A549 (cell line): ENCODE data around the gene EXOC4. TPM values are rescaled to one million over a fixed set of nuclear protein-coding genes. Genes with fewer than 3 reads are reported as not detected.

Source experiments
- ATAC-seq, 2 experiments: fragments of 200-7000 bp in 1 of 2; fragments of >200 bp in 1 of 2; cut with Nextera tagmentation in 1 of 2; cut with Tn5 transposase in 1 of 2; 3 replicates each; pipeline versions ENCODE4 v1.8.0 to v1.9.1; 2018 to 2020; ENCODE audit warnings: mild to moderate bottlenecking in 1 of 2, moderate library complexity in 1 of 2
- CTCF ChIA-PET: fragments of 300-600 bp; sonication (Branson Sonifier 250); formaldehyde crosslinking; extraction: SDS; loops from one replicate; lab custom pipeline; 2021; ENCODE audit warnings: antibody characterized with exemption, inconsistent platforms; lab: Yijun Ruan, JAX
- POLR2A ChIA-PET: fragments of 350-600 bp; formaldehyde crosslinking; extraction: SDS; loops from one replicate; lab custom pipeline; 2021; ENCODE audit warnings: antibody characterized with exemption, inconsistent platforms; lab: Yijun Ruan, JAX
- DNase-seq, 2 experiments: peaks; one replicate each; pipeline versions ENCODE4 v3.0.0 to v3.0.0-alpha.2; 2011 to 2016; ENCODE audit warnings: low read depth in 1 of 2, low spot score in 1 of 2
- FAIRE-seq: peaks from 2 replicates; lab custom pipeline; 2011; peaks lifted over from hg19 to GRCh38; lab: Jason Lieb, UNC
- H3K27ac ChIP-seq, 2 experiments: fragments of >200 bp; sonication (Bioruptor Twin); formaldehyde crosslinking; 3 replicates each; pipeline ENCODE4 v1.5.1; 2016 to 2017
- H3K4me1 ChIP-seq: fragments of >200 bp; sonication (Bioruptor Twin); formaldehyde crosslinking; 3 replicates; pipeline ENCODE4 v1.6.1; 2016
- H3K4me2 ChIP-seq: fragments of >200 bp; sonication (Bioruptor Twin); formaldehyde crosslinking; 3 replicates; pipeline ENCODE4 v1.6.1; 2016
- H3K4me3 ChIP-seq: fragments of >200 bp; sonication (Bioruptor Twin); formaldehyde crosslinking; 3 replicates; pipeline ENCODE4 v1.5.1; 2016
- H3K9me3 ChIP-seq: fragments of >200 bp; sonication (Bioruptor Twin); formaldehyde crosslinking; 3 replicates; pipeline ENCODE4 v1.6.1; 2016
- ATOH8 ChIP-seq: fragments of 250-450 bp; sonication (Bioruptor Pico); IDR thresholded peaks from 2 replicates; pipeline ENCODE4 v1.5.0; 2020; ENCODE audit warnings: low read depth, mild to moderate bottlenecking, moderate library complexity
- BCL3 ChIP-seq: fragments of >200 bp; sonication (Bioruptor Twin); formaldehyde crosslinking; IDR thresholded peaks from 3 replicates; pipeline ENCODE4 v1.6.1; 2016
- CEBPB ChIP-seq, 2 experiments: fragments of >200 bp in 1 of 2; sonication (Bioruptor Twin) in 1 of 2; formaldehyde crosslinking in 1 of 2; IDR thresholded peaks; 2 replicates each; pipeline ENCODE4 v1.6.1; 2012 to 2016
- CHD2 ChIP-seq: fragments of 150-350 bp; IDR thresholded peaks from 2 replicates; pipeline ENCODE4 v1.6.1; 2014; ENCODE audit warnings: low read length; ENCODE audit not compliant: partially characterized antibody
- E2F6 ChIP-seq: IDR thresholded peaks from 2 replicates; pipeline ENCODE4 v1.6.1; 2012; ENCODE audit warnings: low read depth, borderline replicate concordance
- ELK1 ChIP-seq: fragments of 150-350 bp; IDR thresholded peaks from 2 replicates; pipeline ENCODE4 v1.6.1; 2014; ENCODE audit warnings: low read depth, mild to moderate bottlenecking, low read length
- ESRRA ChIP-seq: fragments of 150-350 bp; IDR thresholded peaks from 2 replicates; pipeline ENCODE4 v1.6.1; 2014; ENCODE audit warnings: mild to moderate bottlenecking, low read length, borderline replicate concordance
- FOSB ChIP-seq: fragments of 250-450 bp; sonication (Bioruptor Pico); IDR thresholded peaks from 2 replicates; pipeline ENCODE4 v1.5.0; 2020; ENCODE audit warnings: mild to moderate bottlenecking, moderate library complexity
- FOSL2 ChIP-seq, 2 experiments: fragments of 450-650 bp in 1 of 2; fragments of >200 bp in 1 of 2; sonication (Bioruptor Twin) in 1 of 2; formaldehyde crosslinking; IDR thresholded peaks; 2 replicates each; pipeline versions ENCODE4 v1.5.0 to v1.6.1; 2016 to 2020; ENCODE audit warnings: mild to moderate bottlenecking in 1 of 2, moderate library complexity in 1 of 2
- GATA3 ChIP-seq: IDR thresholded peaks from 2 replicates; pipeline ENCODE4 v1.6.1; 2012; ENCODE audit warnings: borderline replicate concordance
- HDAC2 ChIP-seq: fragments of 200-600 bp; sonication (generic); IDR thresholded peaks from 2 replicates; pipeline ENCODE4 v1.6.1; 2016
- HES2 ChIP-seq: fragments of >200 bp; sonication (Bioruptor Twin); formaldehyde crosslinking; IDR thresholded peaks from 2 replicates; pipeline ENCODE4 v1.6.1; 2016
- HEYL ChIP-seq: fragments of 250-450 bp; sonication (Bioruptor Pico); IDR thresholded peaks from 2 replicates; pipeline ENCODE4 v1.8.0; 2021; ENCODE audit warnings: mild to moderate bottlenecking, moderate library complexity
- HMGXB4 ChIP-seq: fragments of 250-450 bp; sonication (Bioruptor Pico); IDR thresholded peaks from 2 replicates; pipeline ENCODE4 v1.5.0; 2021; ENCODE audit warnings: mild to moderate bottlenecking, moderate library complexity, borderline replicate concordance
- HOXA7 ChIP-seq: fragments of 250-450 bp; sonication (Bioruptor Pico); IDR thresholded peaks from 2 replicates; pipeline ENCODE4 v1.5.0; 2020; ENCODE audit warnings: mild to moderate bottlenecking, moderate library complexity
- JUN ChIP-seq, 2 experiments: fragments of >200 bp; sonication (Bioruptor Twin); formaldehyde crosslinking; IDR thresholded peaks; 2 replicates in 1 of 2; 3 replicates in 1 of 2; pipeline ENCODE4 v1.6.1; 2016 to 2017
- KDM5A ChIP-seq: fragments of 200-600 bp; sonication (generic); IDR thresholded peaks from 2 replicates; pipeline ENCODE4 v1.6.1; 2016; ENCODE audit warnings: antibody characterized with exemption, mild to moderate bottlenecking
- MYC ChIP-seq: IDR thresholded peaks from 2 replicates; pipeline ENCODE4 v1.6.1; 2012; ENCODE audit warnings: mild to moderate bottlenecking, inconsistent platforms, low read length, improper control_type of control experiment, borderline replicate concordance
- PBX3 ChIP-seq: IDR thresholded peaks from 2 replicates; pipeline ENCODE4 v1.6.1; 2012
- POLR2A ChIP-seq: IDR thresholded peaks from 2 replicates; pipeline ENCODE4 v1.6.1; 2012; ENCODE audit warnings: mild to moderate bottlenecking, low read length
- RARB ChIP-seq: fragments of 250-450 bp; sonication (Bioruptor Pico); IDR thresholded peaks from 2 replicates; pipeline ENCODE4 v1.8.0; 2021; ENCODE audit warnings: mild to moderate bottlenecking, moderate library complexity
- TFCP2L1 ChIP-seq: fragments of 250-450 bp; sonication (Bioruptor Pico); IDR thresholded peaks from 2 replicates; pipeline ENCODE4 v1.5.0; 2021; ENCODE audit warnings: mild to moderate bottlenecking
- TP53 ChIP-seq: fragments of 250-450 bp; sonication (Bioruptor Pico); IDR thresholded peaks from 2 replicates; pipeline ENCODE4 v1.5.0; 2021; ENCODE audit warnings: mild to moderate bottlenecking, moderate library complexity
- WGBS: methylation state at CpG from one replicate; pipeline ENCODE4 v1.1.6; 2017; ENCODE audit errors: missing lambda C conversion rate; 5-methylcytosine and 5-hydroxymethylcytosine counted together
- polyA plus RNA-seq, 4 experiments: library from polyadenylated mRNA; depleted of rRNA in 3 of 4; stranded (reverse); fragments of >200 nt; fragmentation: RNase III in 1 of 4; extraction: RNeasy Plus Mini Kit Qiagen cat#74134 plus additional on column Dnase treatment in 1 of 4; gene quantifications; 2 replicates in 3 of 4; 3 replicates in 1 of 4; pipeline ENCODE4 v1.2.3, GENCODE V29; 2011 to 2017

The EXOC4 gene
- polyA plus RNA-seq, 2 of the 4 experiments (the other 2 are of a cell fraction) = 33.4 to 73.1 TPM

GRCh38 chr7:133697585-133697984 is 444.7 kb downstream of the EXOC4 start:
- no peaks in the 10 kb centered on the region for H3K4me1 ChIP-seq
- FAIRE-seq (no peak), DNase-seq (no peak), ATAC-seq (no peak)
- WGBS = 89% methylated on average over 4 of the region's 4 CpGs
- H3K27ac ChIP-seq = no peak overlapping the region
- H3K4me3 ChIP-seq = no peak overlapping the region
- ChIA-PET POLR2A (no interaction called here), CTCF (no interaction called here)
- TF ChIP-seq HEYL (CRISPR knock-in tag) (no peak), MYC (no peak), ESRRA (no peak), PBX3 (no peak), CHD2 (no peak), HMGXB4 (CRISPR knock-in tag) (no peak), CEBPB (IDR thresholded peaks at IDR 0.05) (no peak), KDM5A (no peak), JUN (IDR thresholded peaks at IDR 0.05) (no peak), BCL3 (no peak)
- no peaks in the 10 kb centered on the region for H3K9me3 ChIP-seq
- no peak overlapping the region for H3K4me2 ChIP-seq

- Histone ChIP-seq H3K27ac (no peak overlapping the region), H3K4me1 (no peaks in the 10 kb centered on the region), H3K4me2 (no peak overlapping the region), H3K4me3 (no peak overlapping the region), H3K9me3 (no peaks in the 10 kb centered on the region)
- ChIA-PET POLR2A (no interaction called here), CTCF (no interaction called here)
- no peak for DNase-seq
- no peak for FAIRE-seq
- TF ChIP-seq PBX3 (no peak), FOSB (CRISPR knock-in tag) (no peak), TFCP2L1 (CRISPR knock-in tag) (no peak), HEYL (CRISPR knock-in tag) (no peak), ESRRA (no peak), HOXA7 (CRISPR knock-in tag) (no peak), FOSL2 (IDR thresholded peaks at IDR 0.05) (no peak), FOSL2 (CRISPR knock-in tag; IDR thresholded peaks at IDR 0.05) (no peak), HES2 (no peak)
- no peak for ATAC-seq
- WGBS = 89% methylated on average over 6 of the region's 6 CpGs
These were observed 445.2 kb downstream of the EXOC4 start for GRCh38 chr7:133698127-133698526.

- Histone ChIP-seq H3K27ac (no peak overlapping the region), H3K4me3 (no peak overlapping the region), H3K9me3 (no peaks in the 10 kb centered on the region), H3K4me1 (peaks cover 2% of the 10 kb centered on the region), H3K4me2 (no peak overlapping the region)
- FAIRE-seq (no peak), DNase-seq (no peak), ATAC-seq (no peak)
- WGBS = 82% methylated on average over 4 of the region's 4 CpGs
- CTCF ChIA-PET = no interaction called here
- POLR2A ChIA-PET = no interaction called here
- TF ChIP-seq PBX3 = no peak
- no peak for TF ChIP-seq FOSL2 (IDR thresholded peaks at IDR 0.05)
- no peak for TF ChIP-seq FOSL2 (CRISPR knock-in tag; IDR thresholded peaks at IDR 0.05)
- TF ChIP-seq POLR2A = no peak
- TF ChIP-seq ELK1 = no peak
- no peak for TF ChIP-seq HDAC2
- no peak for TF ChIP-seq RARB
- no peak for TF ChIP-seq ATOH8 (CRISPR knock-in tag)
- no peak for TF ChIP-seq CHD2
- TF ChIP-seq ESRRA = no peak
- TF ChIP-seq TP53 = no peak
- TF ChIP-seq E2F6 = no peak
- no peak for TF ChIP-seq GATA3
These were observed 446.5 kb downstream of the EXOC4 start for GRCh38 chr7:133699386-133699785.
